ENCODE data around the gene SRI. TPM values are rescaled to one million over a fixed set of nuclear protein-coding genes. Genes with fewer than 3 reads are reported as not detected.

Gene SRI
- total RNA-seq, 1 donor from 2014 or later = 182 TPM

- Mint-ChIP-seq H3K27me3 (ENCODE audit: unreplicated experiment) (no peaks in the 10 kb centered on the region), H3K36me3 (ENCODE audit: low read depth, unreplicated experiment) (peaks cover 42% of the 10 kb centered on the region), H3K4me3 (ENCODE audit: unreplicated experiment) (no peak overlapping the region)
These were observed 11.3 kb downstream of the SRI start for GRCh38 chr7:88208521-88208920.

GRCh38 chr7:88206254-88206653, 13.6 kb downstream of the SRI start:
- no peak overlapping the region for H3K4me3 Mint-ChIP-seq (ENCODE audit: unreplicated experiment)
- TF ChIP-seq, protein P1, sequence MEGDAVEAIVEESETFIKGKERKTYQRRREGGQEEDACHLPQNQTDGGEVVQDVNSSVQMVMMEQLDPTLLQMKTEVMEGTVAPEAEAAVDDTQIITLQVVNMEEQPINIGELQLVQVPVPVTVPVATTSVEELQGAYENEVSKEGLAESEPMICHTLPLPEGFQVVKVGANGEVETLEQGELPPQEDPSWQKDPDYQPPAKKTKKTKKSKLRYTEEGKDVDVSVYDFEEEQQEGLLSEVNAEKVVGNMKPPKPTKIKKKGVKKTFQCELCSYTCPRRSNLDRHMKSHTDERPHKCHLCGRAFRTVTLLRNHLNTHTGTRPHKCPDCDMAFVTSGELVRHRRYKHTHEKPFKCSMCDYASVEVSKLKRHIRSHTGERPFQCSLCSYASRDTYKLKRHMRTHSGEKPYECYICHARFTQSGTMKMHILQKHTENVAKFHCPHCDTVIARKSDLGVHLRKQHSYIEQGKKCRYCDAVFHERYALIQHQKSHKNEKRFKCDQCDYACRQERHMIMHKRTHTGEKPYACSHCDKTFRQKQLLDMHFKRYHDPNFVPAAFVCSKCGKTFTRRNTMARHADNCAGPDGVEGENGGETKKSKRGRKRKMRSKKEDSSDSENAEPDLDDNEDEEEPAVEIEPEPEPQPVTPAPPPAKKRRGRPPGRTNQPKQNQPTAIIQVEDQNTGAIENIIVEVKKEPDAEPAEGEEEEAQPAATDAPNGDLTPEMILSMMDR (IDR thresholded peaks at IDR 0.05; ENCODE audit: unreplicated experiment) = no peak
- no peak for DNase-seq (ENCODE audit: low spot score)
- no peaks in the 10 kb centered on the region for H3K9me3 Mint-ChIP-seq (ENCODE audit: unreplicated experiment)
- peaks cover 36% of the 10 kb centered on the region for H3K36me3 Mint-ChIP-seq (ENCODE audit: low read depth, unreplicated experiment)
- H3K27ac Mint-ChIP-seq (ENCODE audit: unreplicated experiment) = no peak overlapping the region
- no peaks in the 10 kb centered on the region for H3K27me3 Mint-ChIP-seq (ENCODE audit: unreplicated experiment)
- H3K4me1 Mint-ChIP-seq (ENCODE audit: unreplicated experiment) = peaks cover 11% of the 10 kb centered on the region

More at GRCh38 chr7:88208521-88208920, 11.3 kb downstream of the SRI start:
- DNase-seq (ENCODE audit: low spot score) = no peak
- Mint-ChIP-seq H3K27ac (ENCODE audit: unreplicated experiment) (no peak overlapping the region), H3K9me3 (ENCODE audit: unreplicated experiment) (no peaks in the 10 kb centered on the region), H3K4me1 (ENCODE audit: unreplicated experiment) (peaks cover 6% of the 10 kb centered on the region)
- TF ChIP-seq, protein P1 (IDR thresholded peaks at IDR 0.05; ENCODE audit: unreplicated experiment) = no peak

GRCh38 chr7:88205179-88205578, 14.7 kb downstream of the SRI start:
- TF ChIP-seq, protein P1 (IDR thresholded peaks at IDR 0.05; ENCODE audit: unreplicated experiment) = no peak
- H3K27me3 Mint-ChIP-seq (ENCODE audit: unreplicated experiment) = no peaks in the 10 kb centered on the region
- no peak overlapping the region for H3K4me3 Mint-ChIP-seq (ENCODE audit: unreplicated experiment)
- H3K27ac Mint-ChIP-seq (ENCODE audit: unreplicated experiment) = no peak overlapping the region
- DNase-seq (ENCODE audit: low spot score) = no peak
- H3K9me3 Mint-ChIP-seq (ENCODE audit: unreplicated experiment) = no peaks in the 10 kb centered on the region
- H3K36me3 Mint-ChIP-seq (ENCODE audit: low read depth, unreplicated experiment) = peaks cover 36% of the 10 kb centered on the region
- peaks cover 11% of the 10 kb centered on the region for H3K4me1 Mint-ChIP-seq (ENCODE audit: unreplicated experiment)

DNA sequence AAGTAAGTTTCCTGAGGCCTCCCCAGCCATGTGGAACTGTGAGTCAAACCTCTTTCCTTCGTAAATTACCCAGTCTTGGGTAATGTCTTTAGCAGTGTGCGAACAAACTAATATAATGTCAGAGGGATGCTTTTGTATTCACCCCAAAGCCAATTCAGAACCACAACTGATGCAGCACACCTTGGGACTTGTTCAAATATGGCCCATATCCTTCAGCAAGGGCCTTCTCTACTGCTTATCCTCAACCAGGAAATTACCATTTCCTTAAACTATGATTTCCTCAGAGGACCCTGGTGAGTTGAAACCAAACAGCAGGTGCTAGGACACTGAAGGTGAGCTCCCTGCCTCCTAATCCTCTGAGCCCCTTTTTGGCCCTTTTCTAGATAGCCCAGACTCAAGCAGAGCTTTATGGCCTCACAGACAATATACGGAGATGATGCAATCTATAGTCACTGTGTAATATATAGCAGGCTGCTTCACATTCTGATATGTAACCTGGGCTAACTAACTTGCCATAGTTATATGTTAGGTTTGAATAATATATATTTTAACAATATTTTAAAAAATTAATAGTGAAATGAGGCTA, 15.2 kb downstream of the SRI start:
- peaks cover 36% of the 10 kb centered on the region for H3K36me3 Mint-ChIP-seq (ENCODE audit: low read depth, unreplicated experiment)
- H3K4me3 Mint-ChIP-seq (ENCODE audit: unreplicated experiment) = peak overlapping the region; percentile 66
- peaks cover 11% of the 10 kb centered on the region for H3K4me1 Mint-ChIP-seq (ENCODE audit: unreplicated experiment)
- TF ChIP-seq, protein P1 (IDR thresholded peaks at IDR 0.05; ENCODE audit: unreplicated experiment) = no peak
- no peaks in the 10 kb centered on the region for H3K27me3 Mint-ChIP-seq (ENCODE audit: unreplicated experiment)
- H3K27ac Mint-ChIP-seq (ENCODE audit: unreplicated experiment) = no peak overlapping the region
- H3K9me3 Mint-ChIP-seq (ENCODE audit: unreplicated experiment) = no peaks in the 10 kb centered on the region
- no peak for DNase-seq (ENCODE audit: low spot score)

DNA sequence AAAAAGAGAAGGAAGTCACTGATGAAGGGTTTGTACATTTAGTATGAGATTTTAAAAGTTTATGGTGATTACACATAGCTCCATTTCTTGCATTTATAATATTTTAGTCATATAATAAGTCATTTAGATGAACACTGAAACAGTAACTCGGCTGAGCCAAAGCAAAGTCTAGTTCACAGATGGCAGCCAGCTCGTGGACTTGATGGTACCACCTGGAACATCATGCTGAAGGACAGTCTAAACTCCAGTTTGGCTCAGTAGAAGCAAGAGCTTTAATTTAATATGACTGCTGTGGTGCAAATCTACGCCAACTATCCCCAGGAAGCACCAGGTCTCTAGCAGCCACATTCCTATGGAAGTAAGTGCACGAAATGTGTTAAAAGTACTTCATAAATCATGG, 16.4 kb downstream of the SRI start:
- no peaks in the 10 kb centered on the region for H3K9me3 Mint-ChIP-seq (ENCODE audit: unreplicated experiment)
- no peaks in the 10 kb centered on the region for H3K27me3 Mint-ChIP-seq (ENCODE audit: unreplicated experiment)
- H3K36me3 Mint-ChIP-seq (ENCODE audit: low read depth, unreplicated experiment) = peaks cover 30% of the 10 kb centered on the region
- H3K4me3 Mint-ChIP-seq (ENCODE audit: unreplicated experiment) = peak overlapping the region; percentile 66
- DNase-seq (ENCODE audit: low spot score) = no peak
- H3K27ac Mint-ChIP-seq (ENCODE audit: unreplicated experiment) = no peak overlapping the region
- TF ChIP-seq, protein P1 (IDR thresholded peaks at IDR 0.05; ENCODE audit: unreplicated experiment) = no peak
- peaks cover 11% of the 10 kb centered on the region for H3K4me1 Mint-ChIP-seq (ENCODE audit: unreplicated experiment)

Measured in endothelial cell (in vitro differentiated cells).